Stimulated activated naive CD4-positive, alpha-beta T cell treated with Interleukin-2 at 50 U/mL for 16 hours (primary cell): ENCODE data around the gene PRR14.

Source experiments
- DNase-seq: peaks from one replicate; lab custom pipeline; 2025; lab: John Stamatoyannopoulos, UW

PRR14 gene

DNA sequence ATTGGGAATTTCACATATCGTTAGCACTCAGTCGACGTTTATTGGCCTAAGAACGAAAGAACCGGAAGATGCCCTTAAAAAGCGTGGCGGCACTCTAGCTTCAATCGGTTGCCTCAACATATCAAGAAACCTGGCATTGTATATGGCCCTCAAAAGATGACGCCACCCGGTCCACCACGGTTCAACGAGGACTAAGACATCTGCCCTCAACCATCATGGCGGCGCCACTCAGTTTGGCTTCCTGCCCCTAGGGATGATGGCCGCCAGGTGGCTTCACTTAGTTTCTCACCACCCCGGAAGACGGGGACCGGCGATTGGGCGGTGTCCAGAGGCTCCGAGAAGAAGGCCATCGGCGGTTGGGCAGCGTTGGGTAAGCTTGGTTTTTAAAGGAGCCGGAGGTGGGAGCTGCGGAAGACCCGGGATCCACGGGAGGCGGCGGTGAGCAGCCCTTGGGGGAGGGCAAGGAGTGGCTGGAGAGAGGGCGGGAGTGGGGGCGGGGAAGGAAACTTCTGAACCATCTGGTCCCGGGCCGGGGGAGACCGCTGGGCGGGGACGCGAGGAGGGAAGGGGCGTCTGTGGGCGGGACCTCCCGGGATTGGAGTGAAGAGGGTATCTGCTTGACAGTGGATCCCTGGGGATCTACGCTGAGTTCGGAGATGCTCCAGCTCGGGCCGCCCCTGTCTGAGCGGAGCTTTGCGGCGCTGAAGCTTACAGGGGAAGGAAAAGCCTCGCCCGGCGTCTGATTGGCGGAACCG lies at the start of gene PRR14:
Gene PRR14 (plus strand): TSS at position 592 of the 755 bp plus-strand sequence. CDS start 686 bp downstream, outside the sequence.
- DNase-seq: peak; percentile 99

DNA sequence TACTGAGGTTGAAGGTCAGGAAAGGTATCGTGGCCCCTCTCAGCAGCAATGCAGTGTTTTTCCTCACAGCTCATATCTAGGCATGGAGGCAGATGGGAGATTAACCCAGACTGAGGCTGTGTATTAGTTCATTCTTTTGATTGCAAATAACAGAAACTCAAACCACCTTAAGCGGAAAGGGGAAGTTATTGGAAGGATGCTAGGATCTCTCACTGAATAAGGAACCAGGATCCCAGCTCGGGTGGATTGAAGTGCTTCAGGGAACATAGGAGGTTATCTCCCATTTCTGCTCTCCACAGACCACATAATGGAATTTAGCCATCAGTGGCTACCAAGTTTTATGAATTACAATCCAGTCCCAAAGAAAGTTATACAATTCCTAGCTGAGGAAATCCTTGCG lies 48.8 kb upstream of the PRR14 start:
- DNase-seq: no peak

DNA sequence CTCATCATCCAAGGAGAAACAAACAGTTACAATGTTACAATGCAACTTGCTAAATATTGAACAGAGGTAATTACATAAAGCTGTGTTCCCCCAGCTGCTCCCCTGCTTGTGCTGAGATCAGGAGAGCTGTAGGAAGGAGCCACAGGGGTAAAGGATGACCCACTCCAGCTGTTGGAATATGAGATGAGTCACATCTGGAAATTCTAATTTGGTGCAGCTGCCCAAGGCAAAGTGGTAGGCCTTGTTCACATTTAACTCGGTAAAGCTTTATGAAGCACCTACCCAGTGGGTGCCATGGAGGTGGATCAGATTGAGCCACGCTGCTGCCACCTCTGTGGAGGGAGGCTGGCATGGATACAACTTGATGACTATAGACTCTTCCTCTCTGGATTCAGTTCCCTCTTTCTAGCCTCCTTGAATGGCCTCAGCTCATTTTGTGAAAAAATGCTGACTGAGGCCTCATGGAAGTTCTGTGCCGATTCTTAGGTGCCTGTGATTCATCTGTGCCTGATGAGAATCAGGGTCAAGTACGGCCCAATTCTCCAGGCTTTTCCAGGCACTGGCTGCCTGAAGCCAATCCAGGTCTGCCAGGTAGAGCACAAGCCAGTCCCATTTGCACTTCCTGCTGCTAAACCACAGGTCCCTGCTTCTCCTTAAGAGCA lies 48.0 kb upstream of the PRR14 start:
- DNase-seq: no peak

DNA sequence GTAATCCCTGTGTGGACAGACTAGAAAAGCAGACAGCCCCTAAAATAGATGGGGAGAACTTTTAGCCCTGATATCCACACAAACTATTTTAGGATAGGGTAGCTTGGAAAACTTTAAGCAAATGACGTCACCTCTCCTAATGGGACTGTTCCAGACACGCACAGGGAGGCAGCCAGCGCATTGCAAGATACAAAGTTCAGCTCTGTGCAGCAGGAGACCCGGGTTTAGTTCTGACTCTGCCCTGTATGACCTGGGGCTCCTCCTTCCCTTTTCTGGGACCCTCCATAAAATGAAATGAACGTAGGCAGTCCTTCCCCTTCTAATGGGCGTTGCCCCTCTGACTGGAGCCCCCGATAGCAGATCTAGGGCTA lies 46.8 kb upstream of the PRR14 start:
- no peak for DNase-seq

DNA sequence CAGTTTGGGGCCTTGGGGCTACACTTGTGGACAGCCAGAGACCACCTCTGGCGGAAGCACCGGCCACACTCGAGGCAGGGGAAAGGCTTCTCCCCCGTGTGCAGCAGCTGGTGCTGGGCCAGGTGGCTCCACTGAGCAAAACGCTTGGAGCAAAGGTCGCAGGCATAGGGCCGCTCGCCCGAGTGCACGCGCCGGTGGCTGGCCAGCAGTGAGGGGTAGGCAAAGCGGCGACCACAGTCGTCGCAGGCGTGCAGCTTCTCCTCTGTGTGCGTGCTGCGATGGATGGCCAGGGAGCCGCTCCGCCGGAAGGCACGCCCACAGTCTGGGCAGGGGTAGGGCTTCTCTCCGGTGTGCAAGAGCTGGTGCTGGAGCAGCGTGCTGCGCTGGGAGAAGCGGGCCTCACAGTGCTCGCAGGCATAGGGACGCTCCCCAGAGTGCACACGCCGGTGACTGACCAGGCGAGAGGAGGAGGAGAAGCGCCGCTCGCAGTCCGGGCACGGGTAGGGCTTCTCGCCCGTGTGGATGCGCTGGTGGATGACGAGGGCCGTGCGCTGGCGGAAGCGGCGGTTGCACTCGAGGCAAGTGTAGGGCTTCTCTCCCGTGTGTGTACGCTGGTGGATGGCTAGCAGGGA lies 46.3 kb upstream of the PRR14 start:
- no peak for DNase-seq

DNA sequence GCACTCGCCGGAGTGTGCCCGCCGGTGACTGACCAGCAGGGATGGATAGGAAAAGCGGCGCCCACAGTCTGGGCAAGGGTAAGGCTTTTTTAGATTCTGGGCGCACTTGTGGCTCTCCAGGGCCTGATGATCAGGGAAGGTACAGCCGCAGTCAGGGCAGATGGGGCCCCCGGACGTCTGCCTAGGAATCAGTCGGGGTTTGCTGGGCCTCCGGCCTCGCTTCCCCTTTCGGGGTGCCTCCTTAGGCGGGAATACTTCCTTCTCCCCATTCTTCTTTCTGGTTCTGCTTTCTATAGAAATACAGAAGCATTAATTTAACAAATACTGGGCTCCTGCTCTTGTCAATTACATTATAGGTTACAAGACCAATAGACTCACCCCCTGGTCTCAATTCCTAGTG lies 45.6 kb upstream of the PRR14 start:
- no peak for DNase-seq

DNA sequence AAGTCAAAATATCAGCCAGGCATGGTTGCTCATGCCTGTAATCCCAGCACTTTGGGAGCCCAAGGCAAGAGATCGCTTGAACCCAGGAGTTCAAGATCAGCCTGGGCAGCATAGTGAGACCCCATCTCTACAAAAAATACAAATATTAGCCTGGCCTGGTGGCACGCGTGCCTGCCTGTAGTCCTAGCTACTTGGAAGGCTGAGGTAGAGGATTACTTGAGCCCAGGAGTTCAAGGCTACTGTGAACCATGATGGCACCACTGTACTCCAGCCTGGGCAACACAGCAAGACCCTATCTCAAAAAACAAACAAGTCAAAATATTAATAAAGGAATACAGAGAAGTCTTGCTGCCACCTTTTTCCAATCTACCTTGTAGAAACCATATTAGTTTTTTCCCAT lies 44.8 kb upstream of the PRR14 start:
- no peak for DNase-seq

DNA sequence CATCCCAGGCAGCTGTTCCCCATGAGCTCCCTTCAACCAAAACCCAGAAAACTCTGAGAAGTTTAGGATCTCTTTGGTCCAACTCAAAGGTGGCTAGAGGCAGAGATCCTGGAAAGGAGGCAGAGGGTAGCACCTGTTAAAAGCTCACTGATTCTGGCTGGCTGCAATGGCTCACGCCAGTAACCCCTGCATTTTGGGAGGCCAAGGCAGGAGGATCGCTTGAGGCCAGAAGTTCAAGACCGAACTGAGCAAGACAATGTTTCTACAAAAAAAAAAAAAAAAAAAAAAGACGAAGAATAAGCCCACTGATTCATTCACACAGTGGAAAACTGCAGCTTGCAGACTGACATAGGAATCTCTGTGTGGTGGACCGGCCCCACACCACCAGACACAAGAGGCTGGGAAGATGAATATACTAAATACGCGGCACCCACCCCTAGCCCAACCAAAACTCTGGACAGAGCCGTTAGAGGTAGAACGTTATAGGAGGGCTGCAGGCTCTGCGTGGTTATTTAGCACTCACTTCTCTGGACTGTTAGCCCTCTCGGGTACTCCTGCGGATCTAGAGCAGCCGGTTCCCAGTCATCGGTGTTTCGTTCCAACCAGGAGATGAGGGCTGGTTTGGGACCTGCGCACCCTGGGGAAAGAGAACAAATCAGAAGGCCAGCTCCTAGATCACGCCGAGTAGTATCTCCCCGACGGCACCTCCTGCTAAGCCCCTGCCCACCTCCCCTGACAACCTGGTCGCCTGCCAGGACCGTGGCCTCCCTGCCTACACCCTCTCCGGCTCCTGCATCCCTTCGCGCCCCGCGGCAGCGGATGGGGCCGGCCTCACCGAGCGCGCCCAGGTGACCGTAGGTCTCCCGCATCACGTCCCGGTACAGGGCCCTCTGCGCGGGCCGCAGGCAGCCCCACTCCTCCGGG lies 41.5 kb upstream of the PRR14 start:
- DNase-seq: peak; percentile 49

DNA sequence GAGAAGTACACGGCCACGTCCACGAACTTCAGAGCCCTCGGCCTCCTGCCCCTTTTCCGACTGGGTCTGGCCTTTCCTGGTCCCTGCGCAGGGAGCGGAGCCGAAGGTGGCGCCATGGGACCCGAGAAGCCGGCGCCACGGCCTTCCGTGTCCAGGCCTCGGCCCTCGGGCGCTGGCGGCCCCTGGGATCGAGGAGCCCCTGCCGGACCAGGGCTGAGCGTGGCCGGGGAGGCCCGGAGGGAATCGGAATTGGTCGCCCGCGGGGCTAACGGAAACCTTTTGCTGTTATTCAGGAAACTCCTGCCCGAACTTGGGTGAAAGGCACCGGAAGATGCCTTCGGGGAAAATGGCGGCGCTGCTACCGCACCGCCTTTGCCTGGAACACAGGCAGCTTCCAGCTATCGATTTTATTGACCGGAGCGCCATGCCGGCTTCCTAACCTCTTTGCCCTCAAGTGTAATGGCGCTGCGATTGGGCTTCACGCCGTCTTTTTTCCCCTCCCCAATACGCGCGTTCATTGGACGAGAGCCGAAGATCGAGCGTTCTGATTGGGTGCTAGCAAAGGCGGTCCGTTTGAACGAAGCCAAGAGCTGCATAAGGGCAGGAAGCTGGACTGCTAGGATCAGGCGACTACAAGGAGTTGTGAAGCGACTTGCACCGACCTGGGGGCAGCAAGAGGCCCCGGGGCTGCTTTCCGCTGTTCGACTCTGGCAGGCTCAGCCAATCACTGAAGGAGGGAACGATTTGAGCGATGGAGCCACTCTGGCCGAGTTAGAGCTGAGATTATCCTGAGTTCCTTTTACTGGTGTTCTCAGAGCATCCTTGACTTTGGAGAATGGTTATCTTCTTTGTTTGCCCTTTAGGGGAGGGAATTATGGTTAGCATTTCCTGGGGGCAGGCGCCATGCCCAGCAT lies 40.6 kb upstream of the PRR14 start, which contains the start of gene ZNF689:
Gene ZNF689 (minus strand): TSS at position 464 of the 914 bp plus-strand sequence. CDS start 348 bp downstream, at position 116.
- peak; percentile 91 for DNase-seq

DNA sequence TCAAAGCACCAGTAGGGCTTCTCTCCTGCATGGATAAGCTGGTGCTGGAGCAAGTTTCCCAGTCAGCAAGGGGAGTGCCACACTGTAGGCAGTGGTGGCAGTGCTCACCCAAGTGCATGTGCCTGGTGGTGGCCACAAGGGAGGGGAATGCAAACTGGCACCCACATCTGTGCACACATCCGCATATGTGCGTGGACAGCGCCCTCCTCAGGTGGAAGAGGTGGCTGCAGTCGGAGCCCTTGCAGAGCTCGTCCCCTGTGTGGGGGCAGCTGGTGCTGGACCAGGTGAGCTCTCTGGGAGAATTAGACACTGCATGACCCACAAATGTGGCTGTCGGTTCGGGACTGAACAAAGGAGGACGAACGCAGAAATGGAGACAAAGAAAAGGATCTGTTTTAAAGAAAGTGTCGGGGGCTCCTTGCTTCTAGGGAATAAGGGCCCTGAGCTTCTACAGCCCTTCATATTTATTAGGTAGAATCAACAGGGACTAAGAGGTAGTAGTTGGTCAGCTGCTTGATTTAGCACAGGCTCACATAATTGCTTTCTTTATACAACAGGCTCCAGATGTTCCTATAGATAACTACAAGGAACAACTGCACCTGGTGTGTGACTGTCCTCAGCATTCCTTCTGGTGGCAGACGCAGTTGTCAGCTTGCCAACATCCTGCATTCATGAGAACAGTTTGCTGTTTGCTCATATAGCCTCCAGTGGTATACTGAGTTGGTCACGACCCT lies 35.2 kb upstream of the PRR14 start:
- peak; percentile 54 for DNase-seq

DNA sequence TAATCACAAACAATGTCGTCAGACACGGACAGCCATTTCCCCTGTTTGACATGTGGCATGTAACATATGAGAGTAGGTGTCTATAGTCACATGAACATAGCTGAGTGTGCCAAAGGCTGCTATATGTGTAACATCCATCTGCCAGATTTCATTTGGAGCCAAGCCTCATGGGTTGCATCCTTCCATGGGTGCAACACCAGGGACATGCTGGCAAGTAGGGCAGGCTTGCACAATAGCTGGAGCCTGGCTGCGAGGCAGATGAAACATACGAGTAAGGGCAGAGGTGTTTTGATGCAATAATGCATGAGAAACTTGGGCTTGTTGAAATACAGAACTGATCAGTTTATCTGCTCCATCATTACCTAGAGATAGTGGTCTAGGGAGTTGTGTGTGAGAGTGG lies 31.6 kb upstream of the PRR14 start:
- DNase-seq: no peak

DNA sequence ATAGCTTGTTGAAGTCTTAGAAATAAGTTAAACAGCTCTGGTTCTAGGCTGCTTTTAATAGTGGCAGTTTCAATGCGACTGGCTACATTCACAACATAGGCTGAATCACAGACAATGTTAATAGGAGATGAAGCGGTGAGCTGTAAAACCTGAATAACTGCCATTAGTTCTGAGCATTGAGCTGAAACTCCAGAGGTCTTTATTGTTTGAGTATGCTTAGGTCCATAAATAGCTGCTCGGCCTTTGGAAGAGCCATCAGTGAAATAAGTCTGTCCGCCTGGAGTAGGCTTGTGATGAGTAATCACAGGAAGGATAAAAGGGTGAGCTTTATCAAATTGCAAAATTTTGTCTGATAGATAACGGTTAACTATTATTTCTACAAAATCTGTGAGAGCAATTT lies 31.1 kb upstream of the PRR14 start:
- no peak for DNase-seq

DNA sequence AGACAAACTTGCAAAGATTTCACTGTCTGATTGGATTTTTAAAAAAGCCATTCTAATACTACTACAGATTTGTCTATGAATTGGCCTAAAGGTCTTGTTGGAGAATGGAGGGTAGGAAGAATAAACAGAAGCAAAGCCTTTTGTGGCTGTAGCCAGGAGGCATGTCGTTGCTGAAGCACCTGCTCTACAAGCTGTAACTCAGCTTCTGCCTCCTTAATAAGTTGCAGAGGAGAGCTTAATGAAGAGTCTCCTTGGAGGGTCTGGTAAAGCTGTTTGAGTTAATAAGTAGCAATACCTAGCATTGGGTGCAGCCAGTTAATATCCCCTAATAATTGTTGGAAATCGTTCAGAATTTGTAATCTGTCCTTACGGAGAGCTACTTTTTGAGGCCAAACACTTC lies 30.6 kb upstream of the PRR14 start:
- DNase-seq: no peak

DNA sequence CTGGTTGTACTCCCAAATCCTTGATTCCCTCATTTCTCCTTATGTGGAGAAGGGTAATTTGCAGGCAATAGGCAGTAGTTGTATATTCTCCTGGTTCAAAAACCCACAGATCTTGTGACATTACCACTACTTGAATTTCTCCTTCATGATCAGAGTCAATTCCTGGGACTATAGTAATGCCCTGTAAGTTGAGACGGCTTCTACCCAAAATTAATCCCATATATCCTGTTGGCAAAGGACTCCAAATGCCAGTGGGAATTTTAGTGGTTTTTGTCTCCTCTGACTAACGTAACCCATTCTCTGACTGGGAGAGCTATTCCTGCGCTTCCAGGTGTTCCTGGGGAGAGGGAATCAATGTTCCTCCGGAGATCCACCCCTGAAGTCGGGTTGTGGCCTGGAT lies 29.0 kb upstream of the PRR14 start:
- no peak for DNase-seq

DNA sequence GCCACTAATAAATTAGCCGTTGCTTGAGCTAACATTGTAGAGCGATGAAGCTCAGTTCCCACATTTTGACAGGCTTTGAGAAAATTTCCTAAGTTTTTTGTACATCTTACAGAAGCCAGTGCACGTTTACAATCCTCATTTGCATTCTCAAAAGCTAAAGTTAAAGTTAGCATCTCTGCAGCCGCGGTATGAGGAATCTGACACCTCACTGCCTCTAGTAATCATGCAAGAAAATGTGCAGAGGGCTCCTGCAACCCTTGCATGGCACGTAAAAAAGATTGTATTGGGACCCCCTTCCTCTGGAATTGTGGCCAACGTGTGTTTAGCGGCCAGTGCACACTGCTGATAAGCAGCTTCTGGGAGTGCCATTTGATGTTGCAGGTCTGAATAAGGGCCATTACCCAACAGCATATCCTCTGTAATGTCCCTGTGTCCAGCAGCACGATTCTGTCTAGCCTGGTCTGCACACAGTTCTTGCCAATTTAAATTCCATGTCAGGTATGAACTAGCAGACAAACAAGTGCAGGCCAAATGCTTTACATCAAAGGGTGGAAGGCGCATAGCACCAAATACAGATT lies 28.2 kb upstream of the PRR14 start:
- no peak for DNase-seq

DNA sequence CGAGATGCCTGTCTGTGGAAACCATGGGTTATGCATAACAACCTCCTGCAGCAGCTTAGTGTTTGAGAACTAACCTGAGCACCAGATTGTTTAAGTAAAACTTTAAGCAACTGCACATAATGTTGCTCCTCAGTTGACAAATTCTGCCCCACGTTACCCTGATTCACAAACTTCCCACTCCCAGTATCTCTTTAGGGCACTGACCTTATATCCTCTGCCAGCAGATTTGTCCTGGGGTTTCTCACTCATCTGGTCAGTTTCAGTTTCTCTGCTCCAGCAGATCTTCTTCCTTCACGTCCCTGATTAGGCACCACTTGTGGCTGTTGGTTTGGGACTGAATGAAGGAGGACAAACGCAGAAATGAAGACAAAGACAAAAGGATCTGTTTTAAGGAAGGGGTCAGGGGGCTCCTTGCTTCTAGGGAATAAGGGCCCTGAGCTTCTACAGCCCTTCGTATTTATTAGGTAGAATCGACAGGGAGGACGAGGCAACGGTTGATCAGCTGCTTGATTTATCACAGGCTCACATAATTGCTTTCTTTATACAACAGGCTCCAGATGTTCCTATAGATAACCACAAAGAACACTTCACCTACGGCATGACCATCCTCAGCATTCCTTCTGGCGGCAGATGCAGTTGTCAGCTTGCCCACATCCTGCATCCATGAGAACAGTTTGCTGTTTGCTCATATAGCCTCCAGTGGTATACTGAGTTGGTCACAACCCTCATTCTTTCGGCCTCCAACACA lies 27.1 kb upstream of the PRR14 start:
- no peak for DNase-seq

DNA sequence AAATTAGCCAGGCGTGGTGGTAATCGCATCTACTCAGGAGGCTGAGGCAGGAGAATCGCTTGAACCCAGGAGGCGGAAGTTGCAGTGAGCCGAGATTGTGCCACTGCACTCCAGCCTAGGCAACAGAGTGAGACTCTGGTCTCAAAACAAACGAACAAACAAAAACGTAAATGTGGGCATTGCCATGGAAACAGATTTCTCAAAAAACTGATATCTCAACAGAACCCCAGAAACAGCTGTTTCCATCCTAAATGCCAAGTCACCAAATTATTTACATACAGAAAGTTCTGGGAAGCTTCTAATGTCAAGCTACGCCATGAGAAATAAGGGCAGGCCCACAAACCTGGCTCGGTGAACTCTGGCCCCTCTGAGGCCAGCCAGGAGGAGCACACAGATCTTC lies 24.5 kb upstream of the PRR14 start:
- no peak for DNase-seq

DNA sequence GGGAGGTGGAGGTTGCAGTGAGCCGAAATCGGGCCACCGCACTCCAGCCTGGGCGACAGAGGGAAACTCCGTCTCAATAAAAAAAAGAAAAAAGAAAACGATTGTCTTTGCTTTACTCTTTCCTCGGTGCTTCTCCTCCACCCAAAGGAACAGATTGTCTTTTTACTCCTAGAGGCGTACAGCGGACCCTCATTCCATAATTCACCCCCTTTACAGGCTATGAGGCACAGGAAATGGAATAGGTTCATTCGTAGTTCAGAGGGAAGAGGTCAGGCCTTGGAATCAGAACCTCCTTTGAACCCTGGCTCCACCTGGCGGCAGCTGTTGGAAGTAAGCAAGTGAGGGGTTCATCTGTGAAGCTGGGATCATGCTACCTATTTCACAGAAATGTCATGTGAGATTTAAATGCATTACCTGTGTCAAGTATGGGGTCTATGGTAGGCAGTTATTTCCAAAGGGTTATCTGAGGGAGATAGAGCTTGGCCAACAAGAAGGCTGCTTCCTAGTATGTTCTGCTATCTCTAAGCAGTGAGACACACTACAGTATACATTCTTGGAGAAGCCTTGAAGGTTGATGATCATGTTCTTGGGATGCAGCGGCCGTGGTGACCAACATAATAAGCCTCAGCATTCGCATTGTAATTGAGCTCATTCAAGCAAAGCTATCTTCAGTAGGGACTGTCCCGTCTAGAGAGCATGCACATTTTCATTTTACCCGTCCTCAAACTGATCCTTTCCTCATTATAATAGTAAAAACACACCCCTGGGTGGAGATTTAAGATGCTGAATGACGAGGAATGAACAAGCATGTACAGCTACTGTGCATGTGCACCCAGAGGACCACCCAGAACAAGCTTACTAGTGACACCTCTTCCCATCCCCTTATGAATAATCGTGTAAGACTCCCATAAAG lies 21.9 kb upstream of the PRR14 start:
- DNase-seq: peak; percentile 84
